Measurements from ENCODE around the gene SCUBE2.
A peak's percentile ranks its signal among the peaks of the same experiment; 100 is the strongest.
"Not testable (repeated sequence)": the region's sequence is repeated elsewhere in the genome, so short reads cannot be mapped to it uniquely, and the experiment has no call there.

The SCUBE2 gene

DNA sequence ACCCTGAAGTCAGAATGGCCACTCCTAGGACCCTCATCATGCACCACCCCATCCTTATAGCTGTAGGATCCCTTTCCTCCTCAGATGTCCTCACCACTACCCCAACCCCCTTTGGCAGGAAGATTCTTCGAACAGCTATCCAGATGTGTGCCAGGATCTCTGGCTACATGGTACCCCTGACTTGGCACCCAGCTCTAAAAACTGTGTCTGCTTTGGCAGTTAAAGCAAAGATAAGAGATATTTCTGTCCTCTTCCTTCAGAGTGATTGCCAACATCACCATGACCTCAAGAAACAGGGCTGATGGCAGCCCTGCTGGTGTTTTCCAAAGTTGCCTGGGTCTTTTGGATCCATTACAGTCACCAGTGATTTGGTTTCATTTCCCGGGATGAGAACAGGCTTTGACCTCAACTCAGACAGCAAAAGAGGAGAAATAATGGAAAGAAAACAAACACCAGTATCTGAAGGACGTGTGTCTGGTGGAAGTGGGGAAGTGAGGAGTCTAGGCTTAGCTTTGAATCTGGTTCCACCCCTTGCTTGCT, 83.3 kb downstream of the SCUBE2 start:
- no peak for DNase-seq (ENCODE audit: low spot score)

GRCh38 chr11:9005087-9005486, 86.3 kb downstream of the SCUBE2 start:
- no peak for DNase-seq (ENCODE audit: low spot score)

- peak; percentile 76 for DNase-seq (ENCODE audit: low spot score)
Observed at GRCh38 chr11:9004183-9004926, 87.0 kb downstream of the SCUBE2 start.

- DNase-seq (ENCODE audit: low spot score) = peak; percentile 84
Observed at GRCh38 chr11:9003573-9004182, 87.7 kb downstream of the SCUBE2 start, which contains the start of gene NRIP3. Gene NRIP3 (minus strand): TSS chr11:9004001. CDS start chr11:9003935, 66 bp downstream.

- DNase-seq (ENCODE audit: low spot score) = no peak
Observed at GRCh38 chr11:9002920-9003572, 88.4 kb downstream of the SCUBE2 start.

DNA sequence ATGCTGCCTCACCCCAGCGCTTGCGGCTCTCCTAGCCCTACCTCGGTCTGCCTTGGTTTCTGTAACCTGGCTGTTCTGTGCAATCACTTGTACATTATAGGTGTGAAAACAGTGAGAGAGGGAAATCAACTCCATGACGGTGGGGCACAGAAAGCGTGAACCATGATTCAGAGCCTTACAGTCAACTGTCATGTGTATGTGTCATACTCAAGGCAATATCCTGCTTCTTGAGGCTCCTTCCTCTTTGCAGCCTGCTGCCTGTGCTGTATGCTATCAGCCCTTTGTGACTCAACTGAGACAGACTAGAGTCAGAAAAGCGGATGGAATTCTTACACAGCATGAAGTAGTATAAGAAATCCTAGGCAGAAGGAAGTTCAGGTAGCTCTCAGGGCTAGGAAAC, 89.7 kb downstream of the SCUBE2 start:
- no peak for DNase-seq (ENCODE audit: low spot score)

DNA sequence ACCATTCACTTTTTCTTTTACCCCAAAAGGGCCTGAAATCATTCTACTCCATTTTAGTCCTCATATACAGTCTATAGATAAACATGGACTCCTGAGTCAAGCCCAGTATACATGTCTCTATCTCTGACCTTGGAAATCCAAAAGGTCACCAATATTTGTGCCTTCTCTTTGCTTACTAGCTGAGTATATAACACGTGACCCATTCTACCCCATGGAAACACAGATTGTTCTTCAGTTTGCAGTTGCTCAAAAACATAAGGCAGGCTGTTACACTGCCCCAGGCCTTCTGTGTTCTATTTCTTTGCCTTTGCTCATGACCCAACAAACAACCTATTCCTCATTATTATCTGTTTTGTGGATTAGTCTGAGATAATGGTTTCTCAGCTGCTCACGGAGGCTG, 93.4 kb downstream of the SCUBE2 start:
- no peak for DNase-seq (ENCODE audit: low spot score)

DNA sequence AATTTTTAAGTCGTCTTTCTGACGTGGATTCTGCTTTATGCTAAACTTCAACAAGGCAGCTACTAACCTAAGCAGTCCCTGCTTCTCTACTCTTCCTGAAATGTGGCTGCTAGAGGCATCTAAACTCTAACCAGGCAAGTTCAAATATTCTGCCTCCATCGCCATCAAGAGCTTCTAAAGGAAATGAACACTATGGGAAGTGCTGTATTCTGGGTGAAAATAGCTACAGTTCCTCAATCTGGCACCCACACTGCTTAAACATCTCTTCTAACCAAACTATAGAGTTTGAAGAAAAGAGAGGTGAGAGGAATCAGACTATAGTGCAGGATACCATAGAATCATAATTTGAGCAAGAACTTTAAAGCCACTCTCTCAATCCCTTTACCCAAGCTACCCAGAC, 93.9 kb downstream of the SCUBE2 start:
- DNase-seq (ENCODE audit: low spot score) = no peak

- no peak for DNase-seq (ENCODE audit: low spot score)
Observed at GRCh38 chr11:8989453-8989852, 101.9 kb downstream of the SCUBE2 start.

DNA sequence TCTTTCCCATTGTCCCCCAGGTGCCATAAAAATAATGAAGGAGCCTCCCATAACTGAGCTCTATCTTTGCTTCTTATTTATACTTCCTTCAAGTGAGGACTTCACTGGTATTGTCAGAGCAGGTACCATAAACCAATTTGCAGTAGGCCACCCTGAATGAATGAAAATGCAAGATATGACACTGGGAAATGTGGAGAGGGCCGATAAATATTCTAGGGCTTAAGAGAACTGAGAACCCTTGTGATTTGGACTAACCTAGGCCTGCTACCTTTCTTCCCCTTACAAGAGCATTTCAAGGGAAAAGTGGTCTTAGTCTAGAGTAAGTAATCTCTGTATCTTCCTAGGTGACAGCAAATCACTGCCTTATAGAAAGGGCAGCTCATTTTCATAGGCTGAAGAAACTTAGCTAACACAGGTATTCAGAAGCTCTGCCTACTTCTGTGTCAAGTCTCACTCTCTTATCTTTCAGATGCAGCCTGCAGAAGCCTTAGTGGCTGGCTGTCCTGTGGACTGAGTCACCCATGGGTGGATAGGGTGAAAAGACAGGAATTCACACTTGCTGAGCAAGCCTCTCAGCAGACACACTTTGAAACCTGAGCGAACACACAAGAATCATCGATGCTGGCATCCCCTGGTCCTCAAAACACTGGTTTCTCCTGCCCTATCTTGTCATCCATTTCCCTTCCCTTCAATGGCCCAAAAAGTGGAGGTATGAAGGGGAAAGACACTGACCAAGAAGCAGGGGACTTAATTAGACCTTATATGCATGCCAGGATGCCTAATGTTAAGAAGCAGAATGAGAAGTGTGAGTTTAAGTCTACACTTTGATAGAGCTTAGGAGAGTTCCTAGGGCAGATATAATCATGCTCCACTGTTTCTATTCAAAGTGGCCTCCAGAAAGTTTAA, 102.8 kb downstream of the SCUBE2 start:
- no peak for DNase-seq (ENCODE audit: low spot score)

- DNase-seq (ENCODE audit: low spot score) = no peak
Observed at GRCh38 chr11:8987446-8987845, 104.0 kb downstream of the SCUBE2 start.

- DNase-seq (ENCODE audit: low spot score) = not testable (repeated sequence)
Observed at GRCh38 chr11:8986772-8987171, 104.6 kb downstream of the SCUBE2 start.

GRCh38 chr11:8985462-8985861, 105.9 kb downstream of the SCUBE2 start:
- no peak for DNase-seq (ENCODE audit: low spot score)

DNA sequence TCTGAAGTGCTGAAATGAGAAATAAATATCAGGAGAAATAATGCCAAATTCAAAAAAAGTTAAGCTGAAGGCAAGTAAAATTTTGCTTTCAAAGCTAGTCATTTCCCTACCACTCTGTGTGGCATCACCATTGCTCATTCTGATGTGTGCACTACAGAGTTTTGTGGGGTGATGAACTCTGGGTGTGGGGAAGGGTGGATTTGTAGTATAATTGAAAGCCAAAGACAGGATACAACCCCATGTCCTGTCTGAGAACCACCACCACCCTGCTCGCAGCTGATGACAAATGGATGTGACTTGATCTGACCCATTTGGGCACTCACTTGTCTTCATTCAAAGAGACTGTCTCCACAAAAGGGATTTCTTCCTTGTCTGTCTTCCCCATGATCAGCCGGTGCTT, 107.8 kb downstream of the SCUBE2 start:
- no peak for DNase-seq (ENCODE audit: low spot score)

GRCh38 chr11:8980485-8980884, 110.9 kb downstream of the SCUBE2 start:
- no peak for DNase-seq (ENCODE audit: low spot score)

- not testable (repeated sequence) for DNase-seq (ENCODE audit: low spot score)
Observed at GRCh38 chr11:8979365-8979764, 112.0 kb downstream of the SCUBE2 start.

GRCh38 chr11:8973121-8973520, 118.3 kb downstream of the SCUBE2 start:
- DNase-seq (ENCODE audit: low spot score) = no peak

GRCh38 chr11:8971924-8972316, 119.5 kb downstream of the SCUBE2 start:
- DNase-seq (ENCODE audit: low spot score) = no peak

DNA sequence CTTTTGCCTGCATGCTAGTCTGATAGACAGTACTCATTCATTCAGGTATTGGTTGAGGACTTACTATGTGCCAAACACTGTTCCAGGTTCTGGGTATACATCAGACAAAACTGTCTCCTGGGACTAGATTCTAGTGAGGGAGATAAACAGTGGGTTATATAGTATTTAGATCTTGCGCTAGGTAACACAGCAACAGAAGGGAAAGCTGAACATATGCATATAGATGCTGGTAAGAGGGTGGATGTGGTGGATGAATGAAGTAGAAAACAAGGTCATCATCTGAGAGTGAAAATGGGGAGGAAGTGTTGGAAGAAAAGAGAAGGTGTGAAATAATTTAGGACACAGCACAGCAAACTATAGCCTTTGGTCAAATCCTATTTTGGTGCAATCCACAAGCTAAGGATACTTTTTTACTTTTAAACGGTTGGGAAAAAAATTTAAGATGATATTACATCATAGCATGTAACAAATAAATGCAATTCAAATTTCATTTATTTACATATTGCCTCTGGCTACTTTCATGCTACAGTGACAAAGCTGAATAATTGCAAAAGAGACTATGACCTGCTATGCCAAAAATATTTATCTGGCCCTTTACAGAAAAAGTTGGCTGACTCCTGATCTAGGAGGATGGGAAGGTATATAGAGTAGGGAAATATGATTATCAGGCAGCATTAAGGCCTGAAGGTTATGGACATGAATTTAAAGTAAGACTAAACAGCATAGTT, 120.0 kb downstream of the SCUBE2 start:
- DNase-seq (ENCODE audit: low spot score) = no peak

Measured in ecto neural progenitor cell (in vitro differentiated cells).